Activated CD4-positive, alpha-beta T cell treated with anti-CD3 and anti-CD28 coated beads, Interleukin-2, Interleukin-6, amounts not matched to agents 100 ng/mL and 50 ng/mL, durations not matched to agents 16 hours and 8 hours (primary cell): ENCODE measurements around the gene DOCK11.

ENCODE experiments used
- DNase-seq: peaks from one replicate; pipeline ENCODE4 v3.0.0-alpha.2; 2020

Gene DOCK11

GRCh38 chrX:118502161-118502789 is 6.7 kb downstream of the DOCK11 start:
- no peak for DNase-seq

GRCh38 chrX:118503260-118504041 is 7.8 kb downstream of the DOCK11 start:
- DNase-seq = no peak

- no peak for DNase-seq
Observed at GRCh38 chrX:118504581-118504980, 9.0 kb downstream of the DOCK11 start.

GRCh38 chrX:118506805-118507480 is 11.3 kb downstream of the DOCK11 start:
- no peak for DNase-seq

GRCh38 chrX:118507766-118508165 is 12.2 kb downstream of the DOCK11 start:
- no peak for DNase-seq

GRCh38 chrX:118508221-118508620 is 12.6 kb downstream of the DOCK11 start:
- DNase-seq = no peak

GRCh38 chrX:118508635-118509034 is 13.0 kb downstream of the DOCK11 start:
- DNase-seq = no peak

- no peak for DNase-seq
Observed at GRCh38 chrX:118510111-118510510, 14.5 kb downstream of the DOCK11 start.

GRCh38 chrX:118513120-118513898 is 17.7 kb downstream of the DOCK11 start:
- DNase-seq = no peak

- no peak for DNase-seq
Observed at GRCh38 chrX:118519411-118520215, 24.0 kb downstream of the DOCK11 start.

GRCh38 chrX:118520216-118521206 is 24.9 kb downstream of the DOCK11 start:
- DNase-seq = no peak

GRCh38 chrX:118521435-118521834 is 25.8 kb downstream of the DOCK11 start:
- no peak for DNase-seq

GRCh38 chrX:118522230-118522926 is 26.8 kb downstream of the DOCK11 start:
- no peak for DNase-seq

- peak; percentile 33 for DNase-seq
Observed at GRCh38 chrX:118523920-118524319, 28.3 kb downstream of the DOCK11 start.

- DNase-seq = no peak
Observed at GRCh38 chrX:118524344-118524743, 28.7 kb downstream of the DOCK11 start.

- no peak for DNase-seq
Observed at GRCh38 chrX:118525174-118525730, 29.6 kb downstream of the DOCK11 start.

GRCh38 chrX:118526149-118526548 is 30.5 kb downstream of the DOCK11 start:
- no peak for DNase-seq

GRCh38 chrX:118528071-118528737 is 32.6 kb downstream of the DOCK11 start:
- DNase-seq = peak; percentile 65

GRCh38 chrX:118530219-118530911 is 34.8 kb downstream of the DOCK11 start:
- peak; percentile 44 for DNase-seq
